CD4-positive, alpha-beta T cell treated with Interferon gamma for 1 hour (primary cell): Measurements from ENCODE around the gene MRPL48.

Source experiments
- DNase-seq: peaks from one replicate; pipeline ENCODE4 v3.0.0-alpha.2; 2020

MRPL48 gene

DNA sequence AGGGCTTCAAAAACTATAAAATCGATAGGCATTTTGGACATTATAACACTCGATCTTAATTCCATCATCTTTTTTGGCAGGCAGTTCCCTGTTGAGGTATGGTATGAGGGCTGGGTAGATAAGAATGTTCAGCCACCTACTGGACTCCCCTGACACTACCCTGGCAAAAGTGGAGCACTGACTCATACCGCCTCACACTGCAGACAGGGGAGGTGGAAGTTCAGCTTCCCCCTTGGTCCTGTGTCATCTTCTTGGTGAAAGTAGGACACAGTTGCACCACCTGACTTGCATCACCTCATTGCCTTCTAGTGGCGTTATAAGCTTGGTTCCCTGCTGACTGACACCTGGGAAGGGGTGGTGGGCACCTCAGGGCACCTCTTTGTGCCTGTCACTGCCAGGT is 119.5 kb downstream of the MRPL48 start:
- peak; percentile 20 for DNase-seq

DNA sequence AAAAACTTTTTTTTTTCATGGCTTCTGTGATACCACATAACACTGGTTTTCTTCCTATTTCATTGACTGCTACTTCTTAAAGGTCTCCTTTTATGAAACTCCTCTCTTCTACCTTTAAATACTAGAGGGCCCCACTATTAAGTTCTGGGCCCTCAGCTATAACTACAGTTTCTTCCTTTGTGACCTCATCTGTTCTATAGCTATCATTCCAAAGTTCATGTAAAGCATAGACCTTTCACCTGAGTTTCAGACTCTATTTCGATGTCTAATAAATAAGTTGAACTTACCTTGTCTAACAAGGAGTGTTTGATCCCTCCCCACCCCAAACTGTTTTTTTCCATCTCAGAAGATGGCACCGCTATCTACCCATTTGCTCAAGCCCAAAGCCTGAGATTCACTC is 124.4 kb downstream of the MRPL48 start:
- no peak for DNase-seq

DNA sequence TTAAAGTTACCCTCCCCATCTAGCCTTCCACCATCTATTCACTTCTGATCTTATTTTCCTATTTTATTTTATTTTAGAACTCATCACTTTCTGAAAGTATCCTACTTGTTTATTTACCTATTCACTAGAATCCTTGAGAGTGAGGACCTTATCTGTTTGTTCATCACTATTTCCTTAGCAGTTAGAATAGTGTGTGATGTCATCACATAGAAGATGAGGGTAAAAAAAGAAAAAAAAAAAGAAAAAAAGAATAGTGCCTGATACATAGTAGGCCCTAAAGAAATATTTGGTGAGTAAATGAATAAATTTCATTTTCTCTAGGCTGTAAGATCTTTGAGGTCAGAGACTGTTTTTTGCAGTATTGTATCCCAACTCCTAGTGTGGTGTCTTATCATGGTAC is 125.8 kb downstream of the MRPL48 start:
- DNase-seq: no peak

DNA sequence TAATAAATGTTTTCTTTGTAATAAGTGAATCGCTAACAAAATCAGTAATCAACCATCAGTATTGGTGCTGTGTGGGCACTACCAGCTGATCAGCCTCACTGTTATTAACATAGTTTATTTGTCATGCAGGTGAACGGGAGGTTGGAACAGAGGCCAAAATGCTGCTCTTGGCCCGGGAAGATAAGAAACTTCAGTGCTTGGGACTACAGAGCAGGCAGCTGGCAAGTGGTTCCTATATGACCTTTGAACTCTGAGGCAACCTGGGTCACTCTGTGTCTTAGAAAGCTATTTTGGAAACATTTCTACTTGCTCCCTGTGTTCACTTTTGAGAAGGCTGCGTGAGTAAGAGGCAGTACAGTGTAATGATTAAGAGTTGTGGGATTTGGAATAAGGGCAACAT is 126.6 kb downstream of the MRPL48 start:
- DNase-seq: no peak
